Immature natural killer cell (primary cell): ENCODE results near the gene RNASE3. TPM values are rescaled to one million over a fixed set of nuclear protein-coding genes. Genes with fewer than 3 reads are reported as not detected.
"Not testable (repeated sequence)": the region's sequence is repeated elsewhere in the genome, so short reads cannot be mapped to it uniquely, and the experiment has no call there.

ENCODE experiments used
- DNase-seq, 3 donors: peaks; one replicate each; pipeline ENCODE4 v3.0.0; 2022; ENCODE audit warnings: mixed read lengths in 1 of 3
- H3K27ac Mint-ChIP-seq, 6 donors: one replicate each; pipeline ENCODE4 v1.8.0; 2020; ENCODE audit warnings: mixed read lengths in 6 of 6, mild to moderate bottlenecking in 5 of 6, inconsistent platforms in 4 of 6, moderate library complexity in 3 of 6
- H3K27me3 Mint-ChIP-seq, 3 donors: one replicate each; pipeline ENCODE4 v1.8.0; 2020 to 2021; ENCODE audit warnings: low read depth in 3 of 3, mild to moderate bottlenecking in 3 of 3, mixed read lengths in 3 of 3, moderate library complexity in 3 of 3, inconsistent platforms in 1 of 3
- H3K36me3 Mint-ChIP-seq, 3 donors: one replicate each; pipeline ENCODE4 v1.8.0; 2020; ENCODE audit warnings: mixed read lengths in 3 of 3, inconsistent platforms in 2 of 3, mild to moderate bottlenecking in 2 of 3
- H3K4me1 Mint-ChIP-seq, 2 donors: one replicate each; pipeline ENCODE4 v1.8.0; 2020; ENCODE audit warnings: inconsistent platforms in 2 of 2, mild to moderate bottlenecking in 2 of 2, mixed read lengths in 2 of 2, moderate library complexity in 1 of 2
- H3K4me3 Mint-ChIP-seq, 5 donors: one replicate each; pipeline ENCODE4 v1.8.0; 2020; ENCODE audit warnings: mild to moderate bottlenecking in 5 of 5, mixed read lengths in 5 of 5, inconsistent platforms in 3 of 5, moderate library complexity in 3 of 5
- H3K9me3 Mint-ChIP-seq, 6 donors: one replicate each; pipeline ENCODE4 v1.8.0; 2020; ENCODE audit warnings: mild to moderate bottlenecking in 6 of 6, mixed read lengths in 6 of 6, inconsistent platforms in 4 of 6, moderate library complexity in 3 of 6
- polyA plus RNA-seq, 3 donors: library from polyadenylated mRNA; unstranded; fragments of 300-500 nt; fragmentation: Illumina TruSeq; gene quantifications; one replicate each; pipeline ENCODE4 v1.2.3, GENCODE V29; 2021

The RNASE3 gene
- not detected for polyA plus RNA-seq

DNA sequence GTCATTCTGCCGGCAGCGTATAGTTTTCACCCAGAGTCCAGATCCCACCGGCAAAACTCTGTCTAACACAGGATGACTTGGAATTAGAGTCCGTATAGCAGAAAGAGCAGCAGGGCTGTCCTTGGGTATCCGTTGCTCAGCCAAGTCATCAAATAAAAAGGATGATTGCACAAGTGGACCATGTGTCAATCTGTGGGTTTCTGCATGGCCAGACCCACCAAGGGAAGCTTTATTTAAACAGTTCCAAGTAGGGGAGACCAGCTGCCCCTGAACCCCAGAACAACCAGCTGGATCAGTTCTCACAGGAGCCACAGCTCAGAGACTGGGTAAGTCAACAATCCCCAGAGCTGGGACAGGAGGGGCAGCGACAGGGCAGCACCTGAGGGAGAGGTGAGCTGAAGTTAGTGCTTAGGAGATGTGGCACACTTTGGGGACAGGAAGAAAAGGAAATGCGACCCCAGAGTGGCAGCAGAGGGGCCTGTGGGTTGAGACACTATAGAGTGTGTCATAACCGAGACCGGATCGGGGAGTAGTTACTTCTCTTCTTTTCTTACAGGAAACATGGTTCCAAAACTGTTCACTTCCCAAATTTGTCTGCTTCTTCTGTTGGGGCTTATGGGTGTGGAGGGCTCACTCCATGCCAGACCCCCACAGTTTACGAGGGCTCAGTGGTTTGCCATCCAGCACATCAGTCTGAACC is at the start of gene RNASE3:
Gene RNASE3, plus strand, starts transcription at position 260 of the 700 bp plus-strand sequence. Its CDS starts 302 bp downstream, at position 562.
- H3K27me3 Mint-ChIP-seq = peaks cover 3 to 16% (median 3%) of the 10 kb centered on the region in 3 donors
- not testable (repeated sequence) for H3K36me3 Mint-ChIP-seq, H3K9me3 Mint-ChIP-seq, H3K27ac Mint-ChIP-seq, H3K4me1 Mint-ChIP-seq, DNase-seq, H3K4me3 Mint-ChIP-seq

DNA sequence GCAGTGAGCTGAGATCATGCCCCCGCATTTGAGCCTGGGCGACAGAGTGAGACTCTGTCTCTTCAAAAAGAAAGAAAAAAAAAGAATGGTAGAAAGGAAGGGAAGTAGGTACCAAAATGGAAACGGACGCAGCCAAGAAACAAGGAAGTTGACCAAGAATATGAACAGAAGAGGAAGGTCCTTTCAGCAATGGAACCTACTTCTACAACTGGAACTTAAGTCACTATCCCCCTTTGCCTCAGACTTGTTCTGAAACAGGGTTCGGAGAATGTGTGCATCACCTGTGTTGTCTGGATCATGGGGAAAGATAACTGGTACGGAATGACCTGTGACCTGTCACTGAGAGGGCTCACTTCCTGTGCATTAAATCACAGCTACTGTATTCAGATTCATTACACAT is 44.6 kb upstream of the RNASE3 start:
- H3K27me3 Mint-ChIP-seq = peaks cover 0 to 6% (median 4%) of the 10 kb centered on the region in 3 donors
- DNase-seq = no peak
- H3K4me3 Mint-ChIP-seq = no peak overlapping the region
- no peaks in the 10 kb centered on the region for H3K36me3 Mint-ChIP-seq
- no peak overlapping the region for H3K27ac Mint-ChIP-seq
- H3K9me3 Mint-ChIP-seq = no peaks in the 10 kb centered on the region
- no peaks in the 10 kb centered on the region for H3K4me1 Mint-ChIP-seq

DNA sequence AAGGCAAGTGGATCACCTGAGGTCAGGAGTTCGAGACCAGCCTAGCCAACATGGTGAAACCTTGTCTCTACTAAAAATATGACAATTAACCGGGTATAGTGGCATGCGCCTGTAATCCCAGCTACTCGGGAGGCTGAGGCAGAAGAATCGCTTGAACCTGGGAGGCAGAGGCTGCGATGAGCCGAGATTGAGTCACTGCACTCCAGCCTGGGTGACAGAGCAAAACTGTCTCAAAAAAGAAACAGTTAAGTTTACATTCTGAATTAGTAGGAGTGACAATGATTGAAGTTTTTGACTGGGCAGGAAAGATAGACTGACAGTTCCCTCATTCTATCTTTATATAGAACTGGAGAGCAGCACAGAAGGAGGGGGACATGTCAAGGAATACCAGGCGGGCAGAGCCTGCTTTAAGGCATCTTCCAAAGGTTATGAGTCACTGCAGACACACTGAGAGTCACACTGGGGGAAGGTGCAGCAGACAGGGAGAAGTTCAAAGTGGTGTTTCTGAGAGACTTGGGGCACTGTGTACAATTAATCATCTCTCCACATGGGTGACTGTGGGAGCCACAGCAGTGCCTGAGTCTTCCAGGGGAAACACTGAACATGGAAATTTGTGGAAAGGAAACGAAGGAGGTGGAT is 42.8 kb upstream of the RNASE3 start:
- Mint-ChIP-seq H3K4me1 (no peaks in the 10 kb centered on the region), H3K9me3 (no peaks in the 10 kb centered on the region), H3K36me3 (no peaks in the 10 kb centered on the region), H3K4me3 (no peak overlapping the region), H3K27me3 (peaks cover 0 to 4% (median 2%) of the 10 kb centered on the region in 3 donors), H3K27ac (no peak overlapping the region)
- DNase-seq = no peak

DNA sequence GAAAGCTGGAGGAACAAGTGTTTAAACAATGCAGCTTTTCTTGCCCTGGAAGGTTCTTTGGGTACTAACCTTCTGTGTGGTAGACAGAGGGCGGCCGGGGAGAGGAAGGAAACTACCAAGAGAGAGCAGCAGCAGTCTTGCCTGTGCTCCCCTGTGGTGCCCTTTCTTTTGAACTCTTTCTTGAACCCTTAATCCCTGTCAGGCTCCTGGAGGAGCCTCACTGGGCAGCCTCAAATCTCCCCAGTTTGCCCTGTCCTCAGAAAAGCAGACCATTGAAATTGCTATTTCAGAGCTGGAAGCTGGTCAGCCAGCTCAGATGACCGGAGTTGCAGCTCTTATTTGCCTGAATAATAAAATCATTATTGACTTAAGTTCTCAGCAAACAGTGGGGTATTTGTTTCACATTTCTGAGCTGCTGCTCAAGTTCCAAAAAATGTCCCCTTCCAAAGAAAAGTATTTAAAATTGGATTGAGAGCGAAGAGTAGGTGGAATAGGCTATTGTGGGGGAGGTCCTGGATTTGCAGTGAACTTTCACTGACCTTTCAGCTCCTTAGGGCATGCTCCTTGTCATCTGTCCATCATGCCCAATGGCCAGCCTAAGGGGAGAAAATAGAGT is 42.1 kb upstream of the RNASE3 start:
- Mint-ChIP-seq H3K27me3 (peaks cover 0 to 4% (median 2%) of the 10 kb centered on the region in 3 donors), H3K4me1 (no peaks in the 10 kb centered on the region), H3K27ac (no peak overlapping the region), H3K36me3 (no peaks in the 10 kb centered on the region), H3K9me3 (no peaks in the 10 kb centered on the region), H3K4me3 (no peak overlapping the region)
- no peak for DNase-seq

DNA sequence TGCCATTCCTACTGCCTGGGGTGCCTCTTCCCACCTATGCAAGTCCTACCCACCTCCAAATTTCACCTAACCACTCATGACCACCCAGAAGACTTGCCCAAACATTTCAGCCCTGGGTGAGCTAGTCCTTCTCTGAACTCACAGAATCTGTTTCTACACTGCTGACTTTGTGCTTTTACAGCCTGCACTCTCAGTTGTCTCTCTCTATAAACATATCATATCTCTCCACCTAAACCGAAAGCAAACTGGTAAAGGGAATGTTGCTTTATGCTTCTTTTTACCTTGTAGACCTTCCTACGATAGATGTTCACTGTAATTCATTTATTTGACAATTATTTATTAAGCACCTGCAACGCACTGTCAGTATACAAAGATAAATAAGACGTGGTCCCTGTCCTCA is 38.1 kb upstream of the RNASE3 start:
- Mint-ChIP-seq H3K27ac (no peak overlapping the region), H3K9me3 (no peaks in the 10 kb centered on the region), H3K36me3 (no peaks in the 10 kb centered on the region), H3K27me3 (peaks cover 0 to 12% (median 4%) of the 10 kb centered on the region in 3 donors), H3K4me1 (no peaks in the 10 kb centered on the region), H3K4me3 (no peak overlapping the region)
- DNase-seq = no peak

DNA sequence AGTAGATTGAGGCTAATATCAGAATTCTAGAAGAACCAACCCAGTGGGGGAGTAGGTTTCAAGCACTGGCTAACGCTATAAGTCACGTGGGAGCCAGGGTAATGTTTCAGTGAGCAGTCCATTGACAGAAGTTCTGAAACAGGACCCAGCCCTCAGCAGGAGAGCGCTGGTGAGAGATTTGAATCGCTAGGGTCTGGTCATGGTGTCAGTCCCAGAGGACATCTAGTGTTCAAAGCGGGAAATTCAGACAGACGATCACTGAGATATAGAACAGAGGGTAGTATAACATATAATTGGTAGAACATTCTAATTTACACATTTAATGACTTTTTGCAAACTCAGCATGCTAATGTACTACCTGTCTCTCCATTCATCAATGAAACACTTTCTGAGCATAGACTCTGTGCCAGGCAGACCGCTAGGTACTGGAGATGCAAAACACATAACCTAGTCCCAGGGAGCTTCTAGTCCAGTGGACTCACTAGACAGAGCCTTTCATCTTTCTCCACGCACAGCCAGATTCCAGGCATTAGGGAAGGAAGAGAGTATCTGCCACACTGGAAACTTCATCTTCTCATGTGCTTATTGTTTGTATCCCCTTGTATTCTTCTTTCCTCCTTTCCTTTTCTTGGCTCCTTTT is 35.4 kb upstream of the RNASE3 start:
- no peak overlapping the region for H3K4me3 Mint-ChIP-seq
- no peak overlapping the region for H3K27ac Mint-ChIP-seq
- no peaks in the 10 kb centered on the region for H3K36me3 Mint-ChIP-seq
- H3K4me1 Mint-ChIP-seq = no peaks in the 10 kb centered on the region
- DNase-seq = peak; percentile 38 to 53 (median 51)
- H3K27me3 Mint-ChIP-seq = peaks cover 4 to 10% (median 8%) of the 10 kb centered on the region in 3 donors
- no peaks in the 10 kb centered on the region for H3K9me3 Mint-ChIP-seq

DNA sequence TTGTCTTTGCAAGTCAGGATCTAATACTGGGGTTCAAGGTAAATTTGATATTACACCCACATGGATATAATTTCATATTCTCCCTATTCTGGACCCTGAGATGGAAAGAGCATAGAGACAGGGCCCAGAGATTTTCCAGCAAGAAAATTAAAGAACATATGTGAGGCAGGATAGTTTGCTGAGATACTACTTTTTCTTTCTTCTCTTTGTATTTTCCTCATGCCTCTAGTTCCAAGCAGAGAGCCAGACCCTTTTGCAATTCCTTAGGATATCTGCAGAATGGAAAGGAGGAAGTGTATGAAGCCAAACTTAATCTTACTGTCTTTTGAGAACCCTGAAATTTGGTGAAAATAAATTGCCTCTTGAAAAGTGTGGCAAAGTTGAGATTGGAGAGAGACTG is 34.0 kb upstream of the RNASE3 start:
- no peak for DNase-seq
- Mint-ChIP-seq H3K27me3 (peaks cover 4 to 12% (median 8%) of the 10 kb centered on the region in 3 donors), H3K36me3 (no peaks in the 10 kb centered on the region), H3K4me3 (no peak overlapping the region), H3K4me1 (no peaks in the 10 kb centered on the region), H3K9me3 (no peaks in the 10 kb centered on the region), H3K27ac (no peak overlapping the region)

DNA sequence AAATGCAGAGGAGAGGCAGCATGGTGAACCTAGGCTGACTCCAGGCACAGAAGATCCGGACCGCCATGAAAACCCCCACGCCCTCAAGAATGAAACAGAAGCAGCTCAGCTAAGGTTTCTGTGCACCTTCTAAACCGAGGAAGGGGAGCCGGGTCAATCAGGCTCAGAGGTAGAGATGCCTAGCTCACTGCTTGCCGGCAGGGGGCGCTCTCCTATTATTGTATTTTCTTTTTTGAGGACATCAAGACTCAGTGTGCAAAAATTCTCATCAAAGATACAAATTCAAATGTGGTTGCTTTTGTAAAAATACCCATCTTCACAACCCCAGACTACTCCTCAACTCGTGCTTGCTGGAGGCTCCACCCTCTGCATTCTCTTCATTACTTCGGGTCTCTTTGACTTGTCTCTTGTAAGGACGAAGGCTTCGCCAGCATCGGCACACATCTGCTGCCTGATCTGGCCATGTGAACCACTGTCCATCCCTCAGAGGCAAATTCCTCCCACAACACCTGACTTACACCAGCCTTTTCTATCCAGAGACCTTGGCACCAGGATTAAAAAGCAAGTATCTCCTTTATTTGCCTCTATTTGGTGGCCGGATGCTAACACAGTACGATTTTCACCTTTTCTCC is 33.4 kb upstream of the RNASE3 start:
- Mint-ChIP-seq H3K4me3 (no peak overlapping the region), H3K27ac (no peak overlapping the region), H3K36me3 (no peaks in the 10 kb centered on the region), H3K4me1 (no peaks in the 10 kb centered on the region), H3K9me3 (no peaks in the 10 kb centered on the region), H3K27me3 (peaks cover 4 to 12% (median 9%) of the 10 kb centered on the region in 3 donors)
- peak; percentile 50 to 58 (median 56) for DNase-seq

DNA sequence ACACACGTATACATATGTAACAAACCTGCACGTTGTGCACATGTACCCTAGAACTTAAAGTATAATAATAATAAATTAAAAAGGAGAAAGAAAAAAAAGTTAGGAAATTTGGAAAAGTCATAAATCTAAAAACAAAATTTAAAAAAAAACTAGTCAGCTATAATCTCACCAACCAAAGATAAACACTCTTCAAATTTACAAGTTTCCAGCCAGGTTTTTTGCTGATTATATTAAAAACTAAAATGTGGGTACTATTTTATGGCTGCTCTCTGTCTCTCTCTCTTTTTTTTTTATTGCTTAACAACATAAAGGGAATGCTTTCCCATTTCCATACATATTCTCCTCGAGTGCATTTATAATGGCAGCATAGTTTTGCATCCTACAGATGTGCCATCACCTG is 25.0 kb upstream of the RNASE3 start:
- Mint-ChIP-seq H3K4me1 (no peaks in the 10 kb centered on the region), H3K9me3 (peaks cover 0 to 2% (median 0%) of the 10 kb centered on the region in 6 donors), H3K4me3 (no peak overlapping the region), H3K27ac (no peak overlapping the region), H3K27me3 (peaks cover 4 to 11% (median 5%) of the 10 kb centered on the region in 3 donors), H3K36me3 (no peaks in the 10 kb centered on the region)
- no peak for DNase-seq

DNA sequence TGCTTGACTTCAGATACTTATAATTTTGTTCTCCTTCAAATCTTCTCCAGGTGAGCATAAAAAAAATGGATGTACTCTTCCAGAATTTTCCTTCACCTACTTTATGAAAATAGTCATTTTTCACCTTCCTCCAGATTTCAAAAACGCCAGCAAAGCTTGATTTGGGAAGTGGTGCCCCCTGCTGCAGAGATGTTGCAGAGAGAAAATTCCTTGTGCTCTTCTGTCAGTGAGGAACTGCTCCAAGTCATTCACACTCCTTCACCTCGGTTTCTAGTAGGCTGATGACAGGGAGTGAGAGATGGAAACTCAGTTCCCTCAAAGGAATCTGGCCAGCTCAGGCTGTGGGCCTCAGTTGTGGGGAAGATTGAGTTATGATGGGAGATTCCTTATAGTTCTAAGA is 24.2 kb upstream of the RNASE3 start:
- Mint-ChIP-seq H3K27me3 (peaks cover 4 to 16% (median 6%) of the 10 kb centered on the region in 3 donors), H3K9me3 (peaks cover 0 to 2% (median 0%) of the 10 kb centered on the region in 6 donors), H3K27ac (no peak overlapping the region), H3K4me1 (no peaks in the 10 kb centered on the region), H3K4me3 (no peak overlapping the region), H3K36me3 (no peaks in the 10 kb centered on the region)
- no peak for DNase-seq

DNA sequence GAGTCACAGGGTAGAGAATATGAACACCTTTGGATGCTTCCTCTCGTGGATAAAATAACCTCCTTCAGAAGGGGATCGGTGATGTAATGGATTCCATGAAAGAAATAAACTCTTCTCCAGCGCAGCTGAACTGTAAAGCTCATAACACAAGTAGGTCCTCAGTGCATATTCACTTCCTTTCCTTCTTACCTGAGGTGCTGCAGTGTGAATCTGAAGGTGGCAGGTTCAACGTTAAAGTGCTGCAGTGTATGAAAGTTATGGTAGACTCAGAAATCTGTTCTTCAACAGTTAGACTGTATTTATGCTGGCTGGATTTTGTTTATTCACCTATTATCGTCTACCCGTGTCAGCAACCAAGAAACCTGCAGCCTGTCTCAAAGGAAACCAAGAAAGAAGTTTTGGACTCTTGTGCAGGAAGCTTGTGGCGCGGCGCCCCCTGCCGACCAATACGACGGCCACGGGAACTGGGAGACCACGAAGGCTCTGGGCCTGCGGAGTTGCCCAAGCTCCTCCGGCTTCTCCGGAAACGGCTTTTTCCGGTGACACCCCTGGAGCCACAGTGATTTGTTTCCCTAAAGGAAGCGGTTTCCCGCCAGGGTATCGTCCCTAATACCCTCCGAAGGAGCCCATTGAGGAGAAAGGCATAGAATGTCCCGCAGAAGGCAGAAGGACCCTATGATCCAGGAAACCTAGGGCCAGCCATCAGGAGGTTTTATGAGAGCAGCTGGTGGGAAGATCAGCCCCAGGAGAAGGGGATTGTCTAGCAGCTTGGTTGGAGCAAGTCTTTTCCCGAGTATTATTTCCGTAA is 17.6 kb upstream of the RNASE3 start:
- Mint-ChIP-seq H3K9me3 (peaks cover 0 to 2% (median 0%) of the 10 kb centered on the region in 6 donors), H3K4me3 (peak overlapping the region in 2 of 5 donors; percentile 23 to 58), H3K36me3 (no peaks in the 10 kb centered on the region), H3K27me3 (peaks cover 4 to 18% (median 6%) of the 10 kb centered on the region in 3 donors), H3K4me1 (peaks cover 9 to 14% of the 10 kb centered on the region in 2 donors), H3K27ac (no peak overlapping the region)
- peak; percentile 58 to 67 (median 61) for DNase-seq

DNA sequence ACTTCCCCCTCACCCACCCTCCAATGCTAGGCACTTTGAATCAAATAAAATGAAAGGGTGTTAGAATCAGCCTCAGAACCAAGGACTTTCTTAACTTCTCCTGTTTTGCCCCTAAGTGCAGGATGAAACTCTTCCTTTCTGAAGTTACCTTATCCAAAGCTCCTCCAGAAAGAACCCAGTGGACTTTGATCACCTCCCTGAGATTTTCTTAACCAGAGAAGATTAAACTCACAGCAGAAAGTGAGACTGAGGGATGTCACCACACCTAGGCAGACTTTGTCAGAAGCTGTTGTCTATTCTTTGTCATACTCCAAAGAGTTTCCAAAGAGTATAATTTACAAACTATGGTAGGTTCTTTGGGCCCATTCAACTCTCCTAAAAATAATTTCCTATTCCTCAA is 14.2 kb upstream of the RNASE3 start:
- Mint-ChIP-seq H3K4me1 (peaks cover 17 to 24% of the 10 kb centered on the region in 2 donors), H3K36me3 (no peaks in the 10 kb centered on the region), H3K27ac (no peak overlapping the region), H3K9me3 (peaks cover 0 to 2% (median 0%) of the 10 kb centered on the region in 6 donors), H3K27me3 (peaks cover 1 to 8% (median 6%) of the 10 kb centered on the region in 3 donors), H3K4me3 (no peak overlapping the region)
- DNase-seq = no peak

DNA sequence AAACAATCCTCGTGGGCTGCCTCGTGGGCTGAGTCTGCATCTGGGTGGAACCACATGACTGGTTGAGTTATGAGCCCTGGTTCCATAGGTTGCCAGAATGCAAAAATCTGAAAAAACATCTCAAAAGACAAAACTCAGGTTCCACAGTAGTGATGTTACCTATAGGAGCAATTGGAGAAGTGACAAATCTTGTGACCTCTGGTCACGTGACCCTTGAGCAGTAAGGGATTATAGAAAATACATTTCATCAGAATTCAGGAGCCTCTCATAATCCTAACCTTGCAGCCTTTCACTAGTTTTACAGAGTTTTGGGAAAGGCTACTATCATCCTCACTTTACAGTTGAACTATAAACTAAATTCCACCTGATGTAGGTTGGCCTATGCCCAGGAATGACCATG is 12.5 kb upstream of the RNASE3 start:
- DNase-seq = no peak
- H3K36me3 Mint-ChIP-seq = no peaks in the 10 kb centered on the region
- H3K27me3 Mint-ChIP-seq = peaks cover 1 to 6% (median 3%) of the 10 kb centered on the region in 3 donors
- no peak overlapping the region for H3K27ac Mint-ChIP-seq
- H3K9me3 Mint-ChIP-seq = peaks cover 0 to 2% (median 0%) of the 10 kb centered on the region in 6 donors
- H3K4me3 Mint-ChIP-seq = no peak overlapping the region
- H3K4me1 Mint-ChIP-seq = peaks cover 10 to 11% of the 10 kb centered on the region in 2 donors
